HCT116 (cell line): ENCODE data around the gene PATZ1. TPM values are rescaled to one million over a fixed set of nuclear protein-coding genes. Genes with fewer than 3 reads are reported as not detected.

ENCODE experiments used
- ATAC-seq: fragments of 200-7000 bp; cut with Tn5 transposase; 2 replicates; pipeline ENCODE4 v1.9.1; 2020; ENCODE audit warnings: mild to moderate bottlenecking, moderate library complexity
- BruUV-seq: library from RNA; stranded (reverse); fragments of 400-500 nt; replicated peaks from 2 replicates; lab custom pipeline; 2021; lab: Mats Ljungman, UMichigan
- CTCF ChIA-PET: fragments of 300-600 bp; sonication (Branson Sonifier 250); formaldehyde crosslinking; loops from one replicate; lab custom pipeline; 2021; ENCODE audit warnings: antibody characterized with exemption; lab: Charles Lee
- POLR2A ChIA-PET: fragments of 300-600, 350-600 bp; sonication (Branson Sonifier 250); formaldehyde crosslinking; loops from one replicate; lab custom pipeline; 2021; ENCODE audit warnings: antibody characterized with exemption; lab: Charles Lee
- RAD21 ChIA-PET, 2 experiments: fragments of 300-600 bp; sonication (Branson Sonifier 250); formaldehyde crosslinking; loops; one replicate each; lab custom pipeline; 2023; ENCODE audit warnings: low total read pairs in 2 of 2; ENCODE audit not compliant: uncharacterized antibody in 2 of 2, unreplicated experiment in 2 of 2, low non-redundant PET in 1 of 2; lab: Charles Lee
- DNase-seq: peaks from one replicate; pipeline ENCODE4 v3.0.0-alpha.2; 2010; ENCODE audit warnings: low read depth, low spot score
- H2AFZ ChIP-seq: fragments of 200-600 bp; shearing (Covaris generic), sonication (generic); 2 replicates; pipeline ENCODE4 v1.6.1; 2017; ENCODE audit warnings: low read depth, mixed run types, mixed read lengths, antibody characterized with exemption, low read length; ENCODE audit not compliant: poor library complexity, severe bottlenecking
- H3K27ac ChIP-seq: 2 replicates; pipeline ENCODE4 v1.5.1; 2012; ENCODE audit warnings: low read depth, low read length
- H3K27me3 ChIP-seq: fragments of 200-600 bp; sonication (generic); 2 replicates; pipeline ENCODE4 v1.6.1; 2016; ENCODE audit warnings: mixed run types, low read length, mixed read lengths; ENCODE audit not compliant: insufficient read depth
- H3K36me3 ChIP-seq, 2 experiments: fragments of 200-500 bp in 1 of 2; fragments of 200-600 bp in 1 of 2; sonication (Bioruptor generic) in 1 of 2; sonication (generic) in 1 of 2; 2 replicates each; pipeline versions ENCODE4 v1.5.1 to v1.6.1; 2014 to 2016; ENCODE audit warnings: low read length in 2 of 2, inconsistent platforms in 1 of 2, mixed read lengths in 1 of 2, mixed run types in 1 of 2; ENCODE audit not compliant: insufficient read depth in 2 of 2, control insufficient read depth in 1 of 2
- H3K4me1 ChIP-seq, 2 experiments: fragments of 200-600 bp in 1 of 2; sonication (generic) in 1 of 2; 2 replicates each; pipeline versions ENCODE4 v1.5.1 to v1.6.1; 2012 to 2017; ENCODE audit warnings: low read length in 2 of 2, inconsistent platforms in 1 of 2, mild to moderate bottlenecking in 1 of 2, mixed read lengths in 1 of 2, mixed run types in 1 of 2, moderate library complexity in 1 of 2; ENCODE audit not compliant: insufficient read depth in 2 of 2, control insufficient read depth in 1 of 2
- H3K4me2 ChIP-seq: fragments of 200-600 bp; sonication (generic); 2 replicates; pipeline ENCODE4 v1.6.1; 2017; ENCODE audit warnings: mixed run types, low read length, mixed read lengths
- H3K4me3 ChIP-seq, 2 experiments: fragments of 200-600 bp in 1 of 2; sonication (generic) in 1 of 2; replicated peaks in 1 of 2; 2 replicates each; pipeline ENCODE4 v1.5.1; 2011 to 2016; ENCODE audit warnings: low read length in 2 of 2, control low read depth in 1 of 2, low read depth in 1 of 2, mild to moderate bottlenecking in 1 of 2, mixed read lengths in 1 of 2, mixed run types in 1 of 2
- H3K79me2 ChIP-seq: fragments of 200-600 bp; sonication (generic); 2 replicates; pipeline ENCODE4 v1.6.1; 2017; ENCODE audit warnings: mild to moderate bottlenecking, mixed run types, low read length, moderate library complexity, mixed read lengths; ENCODE audit not compliant: insufficient read depth
- H3K9ac ChIP-seq: fragments of 200-600 bp; sonication (generic); 2 replicates; pipeline ENCODE4 v1.6.1; 2016; ENCODE audit warnings: low read length, mixed read lengths
- H3K9me2 ChIP-seq: fragments of 200-600 bp; sonication (generic), shearing (Covaris generic); 2 replicates; pipeline ENCODE4 v1.6.1; 2017; ENCODE audit warnings: mixed run types, mild to moderate bottlenecking, moderate library complexity; ENCODE audit not compliant: insufficient read depth
- H3K9me3 ChIP-seq, 2 experiments: fragments of 200-500 bp in 1 of 2; fragments of 200-600 bp in 1 of 2; sonication (Bioruptor generic) in 1 of 2; sonication (generic) in 1 of 2; 2 replicates each; pipeline ENCODE4 v1.6.1; 2014 to 2017; ENCODE audit warnings: low read length in 2 of 2, mixed read lengths in 2 of 2, inconsistent platforms in 1 of 2, low read depth in 1 of 2, mild to moderate bottlenecking in 1 of 2, mixed run types in 1 of 2, moderate library complexity in 1 of 2; ENCODE audit not compliant: control insufficient read depth in 1 of 2, insufficient read depth in 1 of 2
- H4K20me1 ChIP-seq: fragments of 200-600 bp; sonication (generic), shearing (Covaris generic); 2 replicates; pipeline ENCODE4 v1.6.1; 2017; ENCODE audit warnings: mixed run types, mild to moderate bottlenecking, moderate library complexity; ENCODE audit not compliant: insufficient read depth
- EGR1 ChIP-seq: IDR thresholded peaks from 2 replicates; pipeline ENCODE4 v1.6.1; 2012; ENCODE audit warnings: low read depth
- ELF1 ChIP-seq: IDR thresholded peaks from 2 replicates; pipeline ENCODE4 v1.6.1; 2012; ENCODE audit warnings: low read depth, borderline replicate concordance
- EZH2phosphoT487 ChIP-seq: fragments of 200-600 bp; IDR thresholded peaks from 2 replicates; pipeline ENCODE4 v1.6.1; 2018; ENCODE audit warnings: antibody characterized with exemption, borderline replicate concordance
- POLR2AphosphoS5 ChIP-seq: IDR thresholded peaks from 2 replicates; pipeline ENCODE4 v1.6.1; 2011; ENCODE audit warnings: mild to moderate bottlenecking, low read depth, low read length, moderate library complexity
- REST ChIP-seq: IDR thresholded peaks from 2 replicates; pipeline ENCODE4 v1.6.1; 2012; ENCODE audit warnings: low read depth
- SRF ChIP-seq: IDR thresholded peaks from 2 replicates; pipeline ENCODE4 v1.6.1; 2012; ENCODE audit warnings: low read depth
- ZFX ChIP-seq: fragments of 450-650 bp; IDR thresholded peaks from 2 replicates; pipeline ENCODE4 v1.6.1; 2017
- intact Hi-C: fragments of 100-400 bp; cut with micrococcal nuclease; formaldehyde crosslinking; loops from 2 replicates; pipeline ENCODE4 v1.10.0; 2022
- total RNA-seq: library from RNA; stranded (reverse); gene quantifications from one replicate; pipeline ENCODE4 v1.2.1, GENCODE V29; 2021; ENCODE audit not compliant: unreplicated experiment

The PATZ1 gene
- total RNA-seq, 1 experiment from 2014 or later = 30.6 TPM

- intact Hi-C loops = no loop called here
- no peaks in the 10 kb centered on the region for H3K4me1 ChIP-seq
- no peak overlapping the region for H2AFZ ChIP-seq
- no TSS peak for BruUV-seq
- peaks cover 30 to 31% of the 10 kb centered on the region in 2 experiments; a peak in 3 of 4 replicates for H3K36me3 ChIP-seq
- no peaks in the 10 kb centered on the region for H3K79me2 ChIP-seq
- ChIA-PET RAD21 (no interaction called here), CTCF (no interaction called here), POLR2A (no interaction called here)
- H3K9me2 ChIP-seq = no peaks in the 10 kb centered on the region
- no peak overlapping the region for H3K4me3 ChIP-seq
- DNase-seq (no peak), ATAC-seq (no peak)
- no peaks in the 10 kb centered on the region for H4K20me1 ChIP-seq
- TF ChIP-seq POLR2AphosphoS5 = no peak
- no peak for TF ChIP-seq ZFX
- TF ChIP-seq EGR1 = no peak
- TF ChIP-seq ELF1 = no peak
- no peak for TF ChIP-seq EZH2phosphoT487
- no peak for TF ChIP-seq SRF
- no peak for TF ChIP-seq REST
- no peak overlapping the region for H3K4me2 ChIP-seq
- H3K27me3 ChIP-seq = no peaks in the 10 kb centered on the region
- H3K27ac ChIP-seq = no peak overlapping the region; the same call in 1 of the 2 replicates
- no peak overlapping the region for H3K9ac ChIP-seq
- no peaks in the 10 kb centered on the region for H3K9me3 ChIP-seq
Measured at GRCh38 chr22:31328544-31328960, 17.6 kb downstream of the PATZ1 start.
